ENCODE data around the gene SSH3. TPM values are rescaled to one million over a fixed set of nuclear protein-coding genes. Genes with fewer than 3 reads are reported as not detected.
A peak's percentile ranks its signal among the peaks of the same experiment; 100 is the strongest.

Gene SSH3
- total RNA-seq (10 to 100 TPM; 10.8 to 23.9 (median 16.8) TPM), polyA plus RNA-seq (1 to 10 TPM; 8.1 to 9.4 TPM)
- long read RNA-seq, donor 1, partial matches to known transcripts: 1 of 6 reads
- long read RNA-seq, donor 1, other reads (novel, unspliced or antisense): 4 of 6 reads
- long read RNA-seq, donor 2, transcript SSH3-201 (14 exons, 2,871 nt): major isoform, 9 of 29 reads
- long read RNA-seq, donor 2, partial matches to known transcripts: 3 of 29 reads
- long read RNA-seq, donor 2, other reads (novel, unspliced or antisense): 17 of 29 reads
- long read RNA-seq, donor 3, partial matches to known transcripts: 0 of 4 reads
- long read RNA-seq, donor 3, other reads (novel, unspliced or antisense): 2 of 4 reads

GRCh38 chr11:67303132-67303834 lies at the start of gene SSH3:
Gene SSH3, plus strand, starts transcription at chr11:67303530. Its CDS starts 96 bp downstream, at chr11:67303626.
- ATAC-seq (peak; percentile 76 to 90 (median 88)), DNase-seq (peak; percentile 81 to 89 (median 83))
- Histone ChIP-seq H3K27ac (peak within 1 kb of the TSS; percentile 20 to 89 (median 80)), H3K27me3 (no peaks in the 10 kb centered on the region), H3K4me1 (peaks cover 8 to 35% (median 24%) of the 10 kb centered on the region in 12 donors), H3K4me3 (peak within 1 kb of the TSS; percentile 67 to 98 (median 92)), H3K36me3 (peaks cover 0 to 54% (median 35%) of the 10 kb centered on the region in 9 donors), H3K9me3 (no peaks in the 10 kb centered on the region)
- 0 to 1% (median 0%) methylated on average over 10 to 65 of the region's 65 CpGs for WGBS, 4 donors
- intact Hi-C loops (cut with DNase I): loop anchor here in 2 of 10 donors (2.0 to 5.0 kb wide), 2 partner anchors 14 to 36 kb away; partner anchors contain the start of genes ANKRD13D (in 1 of the 2) and GRK2 (in 1 of the 2)
- peak in 1 of 2 donors; percentile 65 for TF ChIP-seq POLR2A (IDR thresholded peaks at IDR 0.05)
- TF ChIP-seq CTCF (IDR thresholded peaks at IDR 0.05): no peak

DNA sequence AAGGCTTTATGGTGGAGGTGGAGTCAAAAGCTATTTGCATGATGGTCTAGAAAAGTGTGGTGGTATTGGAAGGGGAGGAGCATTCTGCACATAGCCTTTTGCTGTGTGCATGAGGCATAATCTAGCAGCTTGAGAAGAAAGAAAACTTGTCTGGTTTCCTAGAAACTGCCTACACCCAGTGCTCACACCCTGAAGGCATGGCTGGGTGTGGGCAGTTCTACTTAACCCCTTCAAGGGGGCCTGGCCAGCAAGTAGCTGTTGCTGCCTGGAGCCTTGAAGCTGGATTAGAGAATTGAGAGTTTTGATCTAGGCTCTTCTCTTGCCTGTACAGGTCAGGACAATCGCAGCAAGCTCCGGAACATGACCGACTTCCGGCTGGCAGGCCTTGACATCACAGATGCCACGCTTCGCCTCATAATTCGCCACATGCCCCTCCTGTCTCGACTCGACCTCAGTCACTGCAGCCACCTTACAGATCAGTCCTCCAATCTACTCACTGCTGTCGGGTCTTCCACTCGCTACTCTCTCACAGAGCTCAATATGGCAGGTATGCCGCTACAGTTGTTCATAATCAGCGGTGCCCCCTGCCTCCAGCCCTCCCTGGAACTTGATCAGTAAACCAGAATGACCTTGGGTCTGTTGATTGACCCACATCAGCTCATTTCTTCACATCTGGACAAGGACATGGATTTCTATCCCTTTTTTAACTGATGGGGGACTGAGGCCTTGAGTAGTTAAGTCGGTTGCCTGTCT lies 49.3 kb upstream of the SSH3 start:
- intact Hi-C loops (cut with DNase I): no loop called here

GRCh38 chr11:67254798-67255197 lies 48.5 kb upstream of the SSH3 start:
- TF ChIP-seq CTCF (IDR thresholded peaks at IDR 0.05): no peak
- Histone ChIP-seq H3K27ac (no peak overlapping the region), H3K27me3 (no peaks in the 10 kb centered on the region), H3K4me1 (peaks cover 0 to 19% (median 0%) of the 10 kb centered on the region in 12 donors), H3K4me3 (no peak overlapping the region), H3K9me3 (no peaks in the 10 kb centered on the region), H3K36me3 (peaks cover 0 to 80% (median 76%) of the 10 kb centered on the region in 9 donors)
- intact Hi-C loops (cut with DNase I): no loop called here
- DNase-seq (peak in 1 of 5 donors; percentile 6), ATAC-seq (no peak)
- 60 to 74% (median 72%) methylated on average over 14 to 15 of the region's 15 CpGs for WGBS, 4 donors

More for the DNA sequence above, 49.3 kb upstream of the SSH3 start:
- TF ChIP-seq POLR2A (IDR thresholded peaks at IDR 0.05): no peak
- no peak for TF ChIP-seq CTCF (IDR thresholded peaks at IDR 0.05)
- no peak for ATAC-seq
- Histone ChIP-seq H3K9me3 (no peaks in the 10 kb centered on the region), H3K27ac (no peak overlapping the region), H3K4me3 (no peak overlapping the region), H3K36me3 (peaks cover 0 to 88% (median 84%) of the 10 kb centered on the region in 9 donors), H3K27me3 (no peaks in the 10 kb centered on the region), H3K4me1 (peaks cover 0 to 22% (median 0%) of the 10 kb centered on the region in 12 donors)
- 90 to 95% (median 91%) methylated on average over 14 of the region's 14 CpGs for WGBS, 4 donors
- peak in 1 of 5 donors; percentile 14 for DNase-seq
